ELR (cell line): ENCODE results near the gene CFAP97.
"Not testable (repeated sequence)": the region's sequence is repeated elsewhere in the genome, so short reads cannot be mapped to it uniquely, and the experiment has no call there.

Experiments used
- DNase-seq: peaks from one replicate; pipeline ENCODE4 v3.0.0-alpha.2; 2015; ENCODE audit warnings: low read depth

CFAP97 gene

DNA sequence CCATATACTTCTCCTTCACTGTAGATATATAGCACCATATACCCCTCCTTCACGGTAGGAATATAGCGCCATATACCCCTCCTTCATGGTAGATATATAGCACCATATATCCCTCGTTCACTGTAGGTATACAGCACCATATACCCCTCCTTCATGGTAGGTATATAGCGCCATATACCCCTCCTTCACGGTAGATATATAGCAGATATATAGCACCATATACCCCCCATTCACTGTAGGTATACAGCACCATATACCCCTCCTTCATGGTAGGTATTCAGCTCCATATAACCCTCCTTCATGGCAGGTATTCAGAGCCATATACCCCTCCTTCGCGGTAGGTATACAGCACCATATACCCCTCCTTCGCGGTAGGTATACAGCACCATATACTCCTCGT lies 18.1 kb upstream of the CFAP97 start:
- DNase-seq, result no peak

GRCh38 chr4:185221491-185221890 lies 17.7 kb upstream of the CFAP97 start:
- no peak for DNase-seq

- peak; percentile 24 for DNase-seq
These were observed 15.9 kb upstream of the CFAP97 start for GRCh38 chr4:185219551-185220344.

DNA sequence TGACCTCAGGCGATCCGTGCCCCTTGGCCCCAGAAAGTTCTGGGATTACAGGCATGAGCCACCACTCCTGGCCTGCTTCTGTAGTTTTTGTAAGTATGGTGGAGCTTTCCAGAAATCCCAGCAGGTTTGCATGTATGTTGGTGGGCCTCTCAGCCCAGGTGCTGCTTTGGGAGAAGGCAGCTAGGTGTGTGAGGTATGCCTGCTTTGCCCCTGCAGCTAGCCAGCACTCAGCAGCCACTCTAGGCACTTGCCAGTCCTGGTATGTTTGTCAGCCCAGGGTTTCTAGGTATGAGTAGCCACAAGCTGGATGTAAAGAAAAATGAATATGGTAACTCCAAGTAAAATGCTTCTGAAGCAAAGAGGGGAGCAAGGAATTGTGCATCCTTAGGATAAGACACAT lies 14.5 kb upstream of the CFAP97 start:
- no peak for DNase-seq

GRCh38 chr4:185217408-185217975 lies 13.7 kb upstream of the CFAP97 start:
- DNase-seq, result no peak

DNA sequence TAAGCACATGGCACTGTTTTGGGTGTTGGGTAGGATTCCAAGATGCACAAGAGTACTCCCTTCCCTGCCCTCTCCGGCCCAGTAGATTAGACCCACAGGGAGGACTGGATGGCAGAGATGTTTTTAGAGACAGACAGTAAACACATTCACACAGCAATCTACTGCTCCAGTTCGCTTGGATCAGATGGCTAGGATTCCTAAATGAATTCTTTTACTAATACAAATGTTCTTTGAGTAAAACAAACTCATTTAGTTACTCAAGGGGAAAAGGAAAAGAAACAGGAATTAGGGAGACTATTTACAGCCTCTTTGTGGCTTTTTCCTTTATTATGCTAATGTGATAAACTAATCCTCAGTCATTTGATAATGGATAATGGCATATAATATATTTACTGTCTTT lies 11.5 kb upstream of the CFAP97 start:
- DNase-seq, result no peak

DNA sequence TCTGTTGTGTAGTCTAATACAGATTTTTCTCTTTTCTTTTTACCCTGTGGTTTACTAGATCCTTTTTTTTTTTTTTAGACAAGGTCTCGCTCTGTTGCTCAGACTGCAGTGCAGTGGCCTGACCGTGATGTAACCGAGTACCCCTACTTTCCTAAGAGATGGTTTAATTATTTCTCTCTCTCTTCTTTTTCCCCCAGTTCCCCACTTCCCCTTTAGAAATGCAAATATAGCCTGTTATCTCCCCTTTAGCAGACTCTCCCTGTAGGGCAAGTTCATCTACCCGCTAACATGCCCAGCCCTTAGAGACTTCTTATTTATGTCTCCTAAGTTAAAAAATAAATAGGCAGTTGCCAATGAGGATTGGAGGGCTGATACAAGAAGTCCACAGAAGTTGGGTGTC lies 10.1 kb upstream of the CFAP97 start:
- no peak for DNase-seq

DNA sequence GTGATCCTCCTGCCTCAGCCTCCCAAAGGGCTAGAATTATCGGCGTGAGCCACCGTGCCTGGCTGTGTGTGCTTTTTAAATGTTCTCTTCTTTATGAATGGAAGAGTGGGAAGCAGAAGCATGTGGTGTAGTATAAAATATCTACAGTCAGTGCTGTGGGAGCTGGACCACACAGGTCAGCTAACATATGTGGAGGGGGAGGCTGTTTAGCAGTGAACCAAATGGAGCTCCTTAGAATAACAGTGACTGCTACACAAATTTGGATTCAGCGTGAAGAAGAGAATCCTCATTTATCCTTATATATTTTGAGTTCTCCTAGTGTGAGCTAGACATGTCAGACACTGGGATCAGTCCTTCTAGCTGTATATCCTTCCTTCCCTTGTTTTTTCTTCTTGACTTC lies 8.8 kb upstream of the CFAP97 start:
- no peak for DNase-seq

GRCh38 chr4:185211641-185212040 lies 7.8 kb upstream of the CFAP97 start:
- no peak for DNase-seq

- DNase-seq, result peak; percentile 19
These were observed 7.2 kb upstream of the CFAP97 start for GRCh38 chr4:185211035-185211434.

- peak; percentile 63 for DNase-seq
These were observed 6.5 kb upstream of the CFAP97 start for GRCh38 chr4:185210102-185210981.

- DNase-seq, result not testable (repeated sequence)
These were observed 6.0 kb upstream of the CFAP97 start for GRCh38 chr4:185209852-185210101.

- DNase-seq, result peak; percentile 79
These were observed 5.4 kb upstream of the CFAP97 start, which contains the start of gene SNX25 for GRCh38 chr4:185209031-185209851. TSS of gene SNX25 (plus strand) at chr4:185209598. CDS start at chr4:185209827, 229 bp downstream.

- DNase-seq, result no peak
These were observed 3.7 kb upstream of the CFAP97 start for GRCh38 chr4:185207466-185207865.

- DNase-seq, result no peak
These were observed 2.0 kb upstream of the CFAP97 start for GRCh38 chr4:185205697-185206342.

DNA sequence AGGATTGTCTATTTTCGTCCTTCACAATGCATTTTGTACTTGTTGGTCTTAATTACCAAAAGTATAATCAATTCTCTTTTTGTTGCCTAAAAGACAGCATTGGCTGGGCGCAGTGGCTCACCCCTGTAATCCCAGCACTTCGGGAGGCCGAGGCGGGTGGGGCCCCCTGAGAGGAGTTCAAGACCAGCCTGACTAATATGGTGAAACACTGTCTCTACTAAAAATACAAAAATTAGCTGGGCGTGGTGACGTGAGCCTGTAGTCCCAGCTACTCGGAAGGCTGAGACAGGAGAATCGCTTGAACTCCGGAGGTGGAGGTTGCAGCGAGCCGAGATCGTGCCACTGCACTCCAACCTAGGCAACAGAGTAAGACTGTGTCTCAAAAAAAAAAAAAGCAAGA lies 1.3 kb upstream of the CFAP97 start:
- not testable (repeated sequence) for DNase-seq

- peak; percentile 43 for DNase-seq
These were observed 574 bp upstream of the CFAP97 start for GRCh38 chr4:185204238-185204910.

GRCh38 chr4:185202984-185203485 lies 765 bp downstream of the CFAP97 start:
- DNase-seq, result no peak

DNA sequence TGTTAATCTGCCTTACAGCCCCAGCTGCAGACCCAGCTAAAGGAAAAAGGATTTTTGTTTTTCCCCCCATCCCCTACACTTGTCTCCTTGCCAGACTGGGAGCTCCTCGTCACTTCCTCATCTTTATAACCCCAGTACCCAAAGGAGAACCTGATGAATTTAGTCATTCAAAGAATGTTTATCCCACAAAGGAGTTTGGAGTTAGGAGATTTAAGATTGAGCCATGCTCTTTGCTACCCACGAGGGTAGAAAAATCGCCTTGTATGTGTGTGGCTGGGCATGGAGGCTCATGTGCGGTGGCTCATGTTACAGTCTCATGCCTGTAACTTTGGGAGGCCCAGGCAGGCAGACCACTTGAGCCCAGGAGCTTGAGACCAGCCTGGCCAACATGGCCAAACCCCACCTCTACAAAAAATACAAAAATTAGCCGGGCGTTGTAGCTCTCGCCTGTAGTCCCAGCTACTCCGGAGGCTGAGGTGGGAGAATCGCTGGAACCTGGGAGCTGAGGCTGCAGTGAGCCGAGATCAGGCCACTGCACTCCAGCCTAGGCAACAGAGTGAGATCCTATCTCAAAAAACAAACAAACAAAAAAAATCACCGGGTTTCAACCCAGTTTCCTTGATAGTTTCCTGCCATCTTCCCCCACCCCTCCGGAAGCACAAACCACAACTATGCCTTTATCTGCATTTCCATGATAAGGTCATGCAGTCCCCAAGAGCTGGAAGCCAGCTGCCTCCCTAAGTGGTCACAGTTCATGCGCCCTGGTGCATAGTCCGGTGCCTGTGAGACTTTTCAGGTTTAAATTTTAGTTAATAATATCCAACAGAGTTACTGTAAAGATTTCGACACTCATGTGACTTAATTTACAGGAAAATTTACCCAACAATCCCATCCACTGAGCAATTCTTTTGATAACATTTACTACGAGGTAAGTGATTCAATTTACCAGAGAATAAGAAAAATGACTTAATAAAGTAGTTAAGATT lies 1.5 kb downstream of the CFAP97 start:
- peak; percentile 38 for DNase-seq

- not testable (repeated sequence) for DNase-seq
These were observed 5.6 kb downstream of the CFAP97 start for GRCh38 chr4:185198189-185198588.
